HAP-1 (cell line): ENCODE data around the gene SMIM1.

ENCODE experiments used
- DNase-seq, 2 experiments: peaks; one replicate each; pipeline ENCODE4 v3.0.0-alpha.2; 2016 to 2020; ENCODE audit warnings: low spot score in 2 of 2
- H3K27me3 ChIP-seq: fragments of 250-450 bp; sonication (Bioruptor Pico); 2 replicates; pipeline ENCODE4 v1.5.1; 2020; ENCODE audit warnings: low read depth, mild to moderate bottlenecking, moderate library complexity
- H3K36me3 ChIP-seq: fragments of 250-450 bp; sonication (Bioruptor Pico); replicated peaks from 2 replicates; pipeline ENCODE4 v1.5.1; 2020; ENCODE audit warnings: mild to moderate bottlenecking
- H3K4me1 ChIP-seq: fragments of 250-450 bp; sonication (Bioruptor Pico); 2 replicates; pipeline ENCODE4 v1.5.1; 2020; ENCODE audit warnings: mild to moderate bottlenecking
- H3K4me3 ChIP-seq: fragments of 250-450 bp; sonication (Bioruptor Pico); 2 replicates; pipeline ENCODE4 v1.5.1; 2020; ENCODE audit warnings: mild to moderate bottlenecking, moderate library complexity
- H3K9me3 ChIP-seq: fragments of 250-450 bp; sonication (Bioruptor Pico); 2 replicates; pipeline ENCODE4 v1.5.1; 2020; ENCODE audit warnings: mild to moderate bottlenecking, moderate library complexity
- in situ Hi-C: fragments of 300-500 bp; cut with MboI; formaldehyde crosslinking; loops from 3 replicates; pipeline ENCODE4 v1.14.3; 2020; ENCODE audit warnings: low sequenced_read_pairs, inconsistent platforms, mixed read lengths

SMIM1 gene

GRCh38 chr1:3814771-3815561, 42.4 kb downstream of the SMIM1 start:
- no peaks in the 10 kb centered on the region; the same call in 1 of the 2 replicates for H3K36me3 ChIP-seq
- H3K9me3 ChIP-seq: no peaks in the 10 kb centered on the region
- H3K27me3 ChIP-seq: no peaks in the 10 kb centered on the region
- no peak for DNase-seq
- in situ Hi-C loops: no loop called here
- H3K4me3 ChIP-seq: no peak overlapping the region
- H3K4me1 ChIP-seq: no peaks in the 10 kb centered on the region

DNA sequence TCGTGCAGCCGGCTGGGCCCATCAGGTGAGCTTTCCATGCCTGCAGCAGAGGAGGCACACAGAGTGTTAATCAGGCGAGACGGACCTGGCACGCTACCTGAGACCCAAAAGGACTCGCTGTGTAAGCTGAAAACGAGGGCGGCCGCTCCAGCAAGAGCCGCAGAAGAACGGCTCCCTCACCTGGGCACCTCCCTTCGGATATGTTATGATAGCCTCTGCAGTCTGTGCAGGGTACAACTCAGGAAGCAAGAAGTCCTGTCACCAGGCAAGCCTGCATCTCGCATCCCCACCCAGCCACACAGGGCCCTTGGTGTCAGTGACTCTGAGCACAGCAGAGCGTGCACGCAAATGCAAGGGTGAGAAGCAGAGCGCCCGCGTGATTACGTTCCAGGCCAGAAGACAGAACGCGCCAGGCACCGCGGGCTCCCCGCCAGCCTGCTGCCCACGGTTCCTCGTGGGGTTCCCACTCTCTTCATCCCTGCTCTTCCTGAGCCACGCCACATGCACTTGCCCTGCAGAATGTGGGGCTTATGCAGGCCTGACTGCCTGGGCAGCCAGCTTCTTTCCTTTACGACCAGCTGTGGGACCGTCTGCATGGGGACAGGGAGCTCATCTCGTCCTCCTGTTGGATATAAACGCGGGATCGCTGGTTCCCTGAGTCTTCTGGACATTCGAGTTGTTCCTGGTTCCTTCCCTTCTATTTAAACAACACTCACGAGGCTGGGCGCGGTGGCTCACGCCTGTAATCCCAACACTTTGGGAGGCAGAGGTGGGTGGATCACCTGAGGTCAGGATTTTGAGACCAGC, 44.0 kb downstream of the SMIM1 start:
- no peaks in the 10 kb centered on the region for H3K27me3 ChIP-seq
- in situ Hi-C loops: no loop called here
- H3K4me1 ChIP-seq: no peaks in the 10 kb centered on the region
- no peaks in the 10 kb centered on the region for H3K9me3 ChIP-seq
- no peak overlapping the region for H3K4me3 ChIP-seq
- H3K36me3 ChIP-seq: peaks cover 4% of the 10 kb centered on the region
- DNase-seq: no peak

- H3K4me1 ChIP-seq: no peaks in the 10 kb centered on the region
- no peak for DNase-seq
- H3K27me3 ChIP-seq: no peaks in the 10 kb centered on the region
- in situ Hi-C loops: no loop called here
- peaks cover 4% of the 10 kb centered on the region for H3K36me3 ChIP-seq
- H3K4me3 ChIP-seq: no peak overlapping the region
- H3K9me3 ChIP-seq: no peaks in the 10 kb centered on the region
Measured at GRCh38 chr1:3817138-3817740, 44.7 kb downstream of the SMIM1 start.

- Histone ChIP-seq H3K4me1 (no peaks in the 10 kb centered on the region), H3K36me3 (peaks cover 4% of the 10 kb centered on the region), H3K9me3 (no peaks in the 10 kb centered on the region), H3K27me3 (no peaks in the 10 kb centered on the region), H3K4me3 (no peak overlapping the region)
- in situ Hi-C loops: no loop called here
- DNase-seq: no peak
Measured at GRCh38 chr1:3817821-3818597, 45.5 kb downstream of the SMIM1 start.

GRCh38 chr1:3819771-3820200, 47.2 kb downstream of the SMIM1 start:
- H3K4me3 ChIP-seq: no peak overlapping the region
- peaks cover 4% of the 10 kb centered on the region for H3K36me3 ChIP-seq
- in situ Hi-C loops: no loop called here
- no peaks in the 10 kb centered on the region for H3K4me1 ChIP-seq
- no peak for DNase-seq
- H3K27me3 ChIP-seq: no peaks in the 10 kb centered on the region
- no peaks in the 10 kb centered on the region for H3K9me3 ChIP-seq

DNA sequence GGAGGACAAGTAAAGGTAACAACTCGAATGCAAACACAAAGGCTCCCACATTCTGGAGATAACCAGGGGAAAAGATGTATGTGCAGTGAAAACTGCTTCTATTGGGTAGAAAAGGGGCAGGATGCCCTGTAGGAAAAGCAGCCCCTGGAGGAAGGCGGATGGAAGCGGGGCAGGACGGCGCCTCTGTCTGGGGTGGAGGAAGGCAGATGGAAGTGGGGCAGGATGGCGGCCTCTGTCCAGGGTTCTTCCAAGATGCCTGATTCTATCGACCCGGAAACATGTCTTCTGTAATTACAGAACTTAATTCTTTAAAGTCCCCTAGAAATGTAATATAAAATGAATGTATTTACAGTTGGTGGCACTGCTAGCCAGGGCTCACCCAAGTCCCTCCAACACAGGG, 47.8 kb downstream of the SMIM1 start:
- no peak for DNase-seq
- H3K36me3 ChIP-seq: peaks cover 4% of the 10 kb centered on the region
- no peaks in the 10 kb centered on the region for H3K9me3 ChIP-seq
- no peak overlapping the region for H3K4me3 ChIP-seq
- in situ Hi-C loops: no loop called here
- no peaks in the 10 kb centered on the region for H3K27me3 ChIP-seq
- H3K4me1 ChIP-seq: no peaks in the 10 kb centered on the region

GRCh38 chr1:3821004-3821403, 48.5 kb downstream of the SMIM1 start:
- H3K9me3 ChIP-seq: no peaks in the 10 kb centered on the region
- H3K4me1 ChIP-seq: no peaks in the 10 kb centered on the region
- H3K27me3 ChIP-seq: no peaks in the 10 kb centered on the region
- H3K36me3 ChIP-seq: peaks cover 4% of the 10 kb centered on the region
- in situ Hi-C loops: no loop called here
- no peak overlapping the region for H3K4me3 ChIP-seq
- DNase-seq: no peak

GRCh38 chr1:3821447-3821846, 48.9 kb downstream of the SMIM1 start:
- Histone ChIP-seq H3K4me1 (no peaks in the 10 kb centered on the region), H3K27me3 (no peaks in the 10 kb centered on the region), H3K9me3 (no peaks in the 10 kb centered on the region), H3K36me3 (peaks cover 8% of the 10 kb centered on the region), H3K4me3 (no peak overlapping the region)
- in situ Hi-C loops: no loop called here
- no peak for DNase-seq

- no peaks in the 10 kb centered on the region for H3K4me1 ChIP-seq
- no peak for DNase-seq
- no peaks in the 10 kb centered on the region for H3K27me3 ChIP-seq
- no peak overlapping the region for H3K4me3 ChIP-seq
- H3K36me3 ChIP-seq: peaks cover 9% of the 10 kb centered on the region
- H3K9me3 ChIP-seq: no peaks in the 10 kb centered on the region
- in situ Hi-C loops: no loop called here
Measured at GRCh38 chr1:3821908-3822307, 49.4 kb downstream of the SMIM1 start.

GRCh38 chr1:3822421-3822820, 49.9 kb downstream of the SMIM1 start:
- Histone ChIP-seq H3K4me3 (no peak overlapping the region), H3K36me3 (peaks cover 9% of the 10 kb centered on the region), H3K4me1 (no peaks in the 10 kb centered on the region), H3K9me3 (no peaks in the 10 kb centered on the region), H3K27me3 (no peaks in the 10 kb centered on the region)
- DNase-seq: no peak
- in situ Hi-C loops: no loop called here

- H3K36me3 ChIP-seq: peaks cover 24% of the 10 kb centered on the region
- no peaks in the 10 kb centered on the region for H3K27me3 ChIP-seq
- DNase-seq: no peak
- no peak overlapping the region for H3K4me3 ChIP-seq
- no peaks in the 10 kb centered on the region for H3K9me3 ChIP-seq
- H3K4me1 ChIP-seq: no peaks in the 10 kb centered on the region
- in situ Hi-C loops: no loop called here
Measured at GRCh38 chr1:3824650-3825049, 52.1 kb downstream of the SMIM1 start.

GRCh38 chr1:3825356-3825755, 52.8 kb downstream of the SMIM1 start:
- Histone ChIP-seq H3K27me3 (no peaks in the 10 kb centered on the region), H3K9me3 (no peaks in the 10 kb centered on the region), H3K4me1 (no peaks in the 10 kb centered on the region), H3K36me3 (peaks cover 28% of the 10 kb centered on the region), H3K4me3 (no peak overlapping the region)
- no peak for DNase-seq
- in situ Hi-C loops: no loop called here
